ENCODE results near the gene CHRD. TPM values are rescaled to one million over a fixed set of nuclear protein-coding genes. Genes with fewer than 3 reads are reported as not detected.

CHRD gene
- total RNA-seq, 4 donors from 2014 or later, result 8.2 to 27.4 (median 16.5) TPM

- Histone ChIP-seq H3K4me1 (peaks cover 0 to 32% (median 5%) of the 10 kb centered on the region in 3 donors), H3K36me3 (peaks cover 0 to 50% of the 10 kb centered on the region in 2 donors), H3K4me3 (no peak overlapping the region), H3K27me3 (no peaks in the 10 kb centered on the region), H3K9me3 (no peaks in the 10 kb centered on the region), H3K27ac (no peak overlapping the region)
- 65 to 77% methylated on average over 2 to 15 of the region's 20 CpGs for WGBS, 2 donors (ENCODE audit: low coverage in 1 of 2)
- ATAC-seq, result no peak
- TF ChIP-seq EP300 (IDR thresholded peaks at IDR 0.05) (no peak), POLR2AphosphoS5 (IDR thresholded peaks at IDR 0.05) (no peak), POLR2A (IDR thresholded peaks at IDR 0.05) (no peak)
- TF ChIP-seq, protein P1, sequence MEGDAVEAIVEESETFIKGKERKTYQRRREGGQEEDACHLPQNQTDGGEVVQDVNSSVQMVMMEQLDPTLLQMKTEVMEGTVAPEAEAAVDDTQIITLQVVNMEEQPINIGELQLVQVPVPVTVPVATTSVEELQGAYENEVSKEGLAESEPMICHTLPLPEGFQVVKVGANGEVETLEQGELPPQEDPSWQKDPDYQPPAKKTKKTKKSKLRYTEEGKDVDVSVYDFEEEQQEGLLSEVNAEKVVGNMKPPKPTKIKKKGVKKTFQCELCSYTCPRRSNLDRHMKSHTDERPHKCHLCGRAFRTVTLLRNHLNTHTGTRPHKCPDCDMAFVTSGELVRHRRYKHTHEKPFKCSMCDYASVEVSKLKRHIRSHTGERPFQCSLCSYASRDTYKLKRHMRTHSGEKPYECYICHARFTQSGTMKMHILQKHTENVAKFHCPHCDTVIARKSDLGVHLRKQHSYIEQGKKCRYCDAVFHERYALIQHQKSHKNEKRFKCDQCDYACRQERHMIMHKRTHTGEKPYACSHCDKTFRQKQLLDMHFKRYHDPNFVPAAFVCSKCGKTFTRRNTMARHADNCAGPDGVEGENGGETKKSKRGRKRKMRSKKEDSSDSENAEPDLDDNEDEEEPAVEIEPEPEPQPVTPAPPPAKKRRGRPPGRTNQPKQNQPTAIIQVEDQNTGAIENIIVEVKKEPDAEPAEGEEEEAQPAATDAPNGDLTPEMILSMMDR (IDR thresholded peaks at IDR 0.05), result no peak
These were observed 33.2 kb upstream of the CHRD start for GRCh38 chr3:184346480-184347190.

DNA sequence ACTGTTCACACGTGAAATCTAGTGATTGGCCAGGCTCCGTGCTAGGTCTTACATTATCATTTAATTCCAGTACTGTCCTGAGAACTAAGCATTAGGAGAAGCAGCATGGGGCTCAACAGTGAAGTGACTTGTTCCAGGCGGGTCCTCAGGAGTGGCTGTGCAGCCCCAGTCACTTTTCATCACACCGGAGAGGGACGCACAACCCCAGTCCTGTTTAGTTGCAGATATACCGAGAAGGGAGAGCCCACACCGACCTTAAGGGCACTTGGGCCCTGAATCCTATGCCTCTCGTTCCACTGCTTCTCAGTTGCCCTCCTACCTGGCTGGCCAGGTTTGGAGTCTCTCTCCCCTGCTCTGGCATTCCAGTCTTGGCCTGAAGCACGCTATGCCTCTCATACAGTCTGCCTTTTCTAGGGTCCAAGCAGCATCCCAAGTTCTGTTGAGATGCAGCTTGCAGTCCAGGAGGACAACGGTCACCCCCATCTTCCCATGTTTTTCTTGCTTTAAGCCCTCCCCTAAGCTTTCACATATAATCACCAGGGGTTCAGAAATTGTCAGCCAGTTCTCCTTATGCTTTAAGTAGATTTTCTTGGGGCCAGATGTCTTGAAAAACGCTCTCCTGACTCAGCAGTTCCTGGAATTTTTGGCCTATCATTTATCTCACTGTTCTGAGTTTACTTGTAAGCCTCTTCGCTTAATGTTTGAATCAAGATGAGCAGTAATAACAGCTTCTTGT, 32.4 kb upstream of the CHRD start:
- no peak for ATAC-seq
- no peaks in the 10 kb centered on the region for H3K9me3 ChIP-seq
- 44 to 69% methylated on average over 5 to 10 of the region's 12 CpGs for WGBS, 2 donors (ENCODE audit: low coverage in 1 of 2)
- TF ChIP-seq POLR2AphosphoS5 (IDR thresholded peaks at IDR 0.05), result no peak
- TF ChIP-seq EP300 (IDR thresholded peaks at IDR 0.05), result no peak
- TF ChIP-seq POLR2A (IDR thresholded peaks at IDR 0.05), result no peak
- TF ChIP-seq, protein P1 (IDR thresholded peaks at IDR 0.05), result no peak
- H3K4me1 ChIP-seq, result peaks cover 0 to 38% (median 5%) of the 10 kb centered on the region in 3 donors
- H3K4me3 ChIP-seq, result no peak overlapping the region
- H3K36me3 ChIP-seq, result peaks cover 0 to 44% of the 10 kb centered on the region in 2 donors
- no peaks in the 10 kb centered on the region for H3K27me3 ChIP-seq
- no peak overlapping the region for H3K27ac ChIP-seq

GRCh38 chr3:184348057-184348382, 31.8 kb upstream of the CHRD start:
- no CpG with 5 or more reads among the region's 4 CpGs for WGBS, 2 donors (ENCODE audit: low coverage in 1 of 2)
- H3K27me3 ChIP-seq, result no peaks in the 10 kb centered on the region
- H3K9me3 ChIP-seq, result no peaks in the 10 kb centered on the region
- peaks cover 0 to 44% of the 10 kb centered on the region in 2 donors for H3K36me3 ChIP-seq
- no peak overlapping the region for H3K27ac ChIP-seq
- ATAC-seq, result no peak
- peaks cover 0 to 38% (median 5%) of the 10 kb centered on the region in 3 donors for H3K4me1 ChIP-seq
- H3K4me3 ChIP-seq, result no peak overlapping the region
- TF ChIP-seq EP300 (IDR thresholded peaks at IDR 0.05) (no peak), POLR2A (IDR thresholded peaks at IDR 0.05) (no peak), POLR2AphosphoS5 (IDR thresholded peaks at IDR 0.05) (no peak)
- TF ChIP-seq, protein P1 (IDR thresholded peaks at IDR 0.05), result no peak

DNA sequence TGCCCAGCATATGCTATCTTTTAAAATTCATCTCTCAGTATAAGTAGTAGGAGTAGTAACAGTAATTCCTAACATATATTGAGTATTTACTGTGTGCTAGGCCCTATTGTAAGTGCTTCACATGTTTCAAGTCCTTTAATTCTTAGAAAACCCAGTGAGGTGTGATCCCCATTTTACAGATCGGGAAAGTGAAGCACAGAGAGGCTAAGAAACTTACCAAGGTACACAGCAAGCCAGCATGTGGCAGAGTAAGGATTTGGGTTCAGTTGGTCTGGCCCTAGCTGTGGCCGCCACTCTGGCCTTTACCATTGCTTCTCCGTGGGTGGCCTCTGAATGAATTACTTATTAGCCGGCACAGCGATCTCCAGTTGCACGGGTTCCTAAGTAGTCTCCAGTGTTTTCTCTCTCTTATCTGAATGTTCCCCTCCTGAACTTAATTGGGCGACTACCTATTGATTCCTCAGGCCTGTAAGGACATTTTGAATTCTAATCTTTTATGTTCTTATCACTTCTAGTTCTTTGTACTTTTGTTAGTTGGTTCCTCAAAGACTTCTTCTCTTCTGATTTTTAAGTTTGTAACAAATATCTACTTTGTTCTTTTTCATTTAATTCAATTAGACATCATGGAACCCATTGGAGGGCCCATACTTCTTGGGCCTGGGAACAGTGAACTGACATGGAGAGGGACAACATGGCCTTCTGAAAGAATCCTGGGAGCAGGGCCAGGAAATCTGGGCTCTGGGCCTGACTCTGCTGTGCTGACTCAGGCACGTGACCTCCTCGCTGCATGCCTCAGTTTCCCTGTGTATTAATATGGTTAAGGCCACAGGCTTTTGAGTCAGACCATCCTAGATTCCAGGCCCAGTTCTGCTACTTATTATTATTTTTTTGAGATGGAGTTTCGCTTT, 30.0 kb upstream of the CHRD start:
- WGBS, 2 donors (ENCODE audit: low coverage in 1 of 2), result 78 to 83% methylated on average over 4 to 10 of the region's 10 CpGs
- no peaks in the 10 kb centered on the region for H3K27me3 ChIP-seq
- H3K9me3 ChIP-seq, result no peaks in the 10 kb centered on the region
- peaks cover 0 to 34% of the 10 kb centered on the region in 2 donors for H3K36me3 ChIP-seq
- peaks cover 0 to 45% (median 5%) of the 10 kb centered on the region in 3 donors for H3K4me1 ChIP-seq
- no peak for TF ChIP-seq EP300 (IDR thresholded peaks at IDR 0.05)
- TF ChIP-seq POLR2A (IDR thresholded peaks at IDR 0.05), result no peak
- TF ChIP-seq, protein P1 (IDR thresholded peaks at IDR 0.05), result no peak
- TF ChIP-seq POLR2AphosphoS5 (IDR thresholded peaks at IDR 0.05), result no peak
- H3K4me3 ChIP-seq, result no peak overlapping the region
- no peak overlapping the region for H3K27ac ChIP-seq
- ATAC-seq, result no peak

Data from gastroesophageal sphincter (tissue), 4 donors.